Osteocyte (in vitro differentiated cells): ENCODE results near the gene PIK3C3. TPM values are rescaled to one million over a fixed set of nuclear protein-coding genes. Genes with fewer than 3 reads are reported as not detected.
A peak's percentile ranks its signal among the peaks of the same experiment; 100 is the strongest.

ENCODE experiments used
- DNase-seq: peaks from one replicate; pipeline ENCODE4 v3.0.0; 2021; ENCODE audit warnings: mixed read lengths; ENCODE audit not compliant: unreplicated experiment; ENCODE audit errors: extremely low spot score
- H3K27ac Mint-ChIP-seq: one replicate; pipeline ENCODE4 v1.8.0; 2021; ENCODE audit warnings: mild to moderate bottlenecking, mixed read lengths; ENCODE audit not compliant: unreplicated experiment
- H3K27me3 Mint-ChIP-seq: one replicate; pipeline ENCODE4 v1.8.0; 2021; ENCODE audit warnings: mixed read lengths; ENCODE audit not compliant: unreplicated experiment
- H3K36me3 Mint-ChIP-seq: one replicate; pipeline ENCODE4 v1.8.0; 2021; ENCODE audit warnings: mixed read lengths; ENCODE audit not compliant: unreplicated experiment
- H3K4me1 Mint-ChIP-seq: one replicate; pipeline ENCODE4 v1.8.0; 2021; ENCODE audit warnings: mixed read lengths; ENCODE audit not compliant: unreplicated experiment
- H3K4me3 Mint-ChIP-seq: one replicate; pipeline ENCODE4 v1.8.0; 2021; ENCODE audit warnings: mild to moderate bottlenecking, moderate library complexity, mixed read lengths; ENCODE audit not compliant: unreplicated experiment
- H3K9me3 Mint-ChIP-seq: one replicate; pipeline ENCODE4 v1.8.0; 2021; ENCODE audit warnings: mixed read lengths; ENCODE audit not compliant: unreplicated experiment
- long read RNA-seq: library from polyadenylated mRNA; unstranded; transcript quantifications from one replicate; pipeline ENCODE4 v2.0.0, GENCODE V29; 2021
- total RNA-seq: library from RNA; stranded (reverse); gene quantifications from 2 replicates; pipeline ENCODE4 v1.2.1, GENCODE V29; 2021
- TF ChIP-seq, protein P1 (sequence below): fragments of 200-600 bp; sonication (generic); IDR thresholded peaks from 2 replicates; pipeline ENCODE4 v1.5.0; 2021; ENCODE audit warnings: antibody characterized with exemption, mild to moderate bottlenecking, moderate library complexity

The PIK3C3 gene
- total RNA-seq = 66.4 and 75.1 TPM in 2 replicates
- long read RNA-seq, full-length matches to known transcripts = 142 of 277 reads
- long read RNA-seq, partial matches to known transcripts = 104 of 277 reads
- long read RNA-seq, other reads (novel, unspliced or antisense) = 31 of 277 reads

DNA sequence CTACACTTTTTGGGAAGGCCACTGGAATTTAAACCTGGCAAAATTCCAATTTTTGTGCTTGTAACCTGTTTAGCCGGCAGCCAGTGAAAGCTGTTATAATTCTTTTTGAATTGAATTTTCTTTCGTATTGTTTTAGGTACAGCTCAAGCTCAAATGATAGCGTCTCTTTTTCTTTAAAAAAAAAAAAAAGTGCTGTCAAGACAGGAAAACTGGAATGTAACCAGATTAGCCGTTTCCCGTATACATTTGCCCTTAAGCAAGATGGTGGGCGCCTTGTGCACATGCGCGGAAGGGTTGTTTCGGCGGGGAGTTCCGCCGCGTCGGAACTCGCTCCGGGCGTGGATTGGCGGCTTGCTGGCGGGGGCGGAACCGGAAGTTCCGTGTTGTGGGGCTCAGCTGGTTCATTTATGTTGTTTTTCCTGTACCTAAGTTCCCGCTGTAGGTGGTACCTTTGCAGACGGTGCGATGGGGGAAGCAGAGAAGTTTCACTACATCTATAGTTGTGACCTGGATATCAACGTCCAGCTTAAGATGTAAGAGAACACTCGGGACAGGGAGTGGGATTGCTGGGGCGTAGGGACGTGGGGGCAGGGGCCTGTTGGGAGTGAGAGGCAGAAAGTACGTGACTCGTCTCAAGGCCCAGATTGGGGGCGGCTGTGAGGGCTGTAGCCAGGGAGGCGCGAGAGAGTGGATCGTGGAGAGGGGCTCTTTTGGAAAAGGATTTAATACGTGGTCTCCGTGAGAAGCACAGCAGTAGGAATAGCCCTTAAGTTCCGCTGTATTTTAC lies at the start of gene PIK3C3:
TSS of gene PIK3C3 (plus strand) at position 408 of the 787 bp plus-strand sequence. CDS start at position 466, 58 bp downstream.
- peaks cover 6% of the 10 kb centered on the region for H3K27me3 Mint-ChIP-seq
- H3K4me1 Mint-ChIP-seq = peaks cover 24% of the 10 kb centered on the region
- TF ChIP-seq, protein P1, sequence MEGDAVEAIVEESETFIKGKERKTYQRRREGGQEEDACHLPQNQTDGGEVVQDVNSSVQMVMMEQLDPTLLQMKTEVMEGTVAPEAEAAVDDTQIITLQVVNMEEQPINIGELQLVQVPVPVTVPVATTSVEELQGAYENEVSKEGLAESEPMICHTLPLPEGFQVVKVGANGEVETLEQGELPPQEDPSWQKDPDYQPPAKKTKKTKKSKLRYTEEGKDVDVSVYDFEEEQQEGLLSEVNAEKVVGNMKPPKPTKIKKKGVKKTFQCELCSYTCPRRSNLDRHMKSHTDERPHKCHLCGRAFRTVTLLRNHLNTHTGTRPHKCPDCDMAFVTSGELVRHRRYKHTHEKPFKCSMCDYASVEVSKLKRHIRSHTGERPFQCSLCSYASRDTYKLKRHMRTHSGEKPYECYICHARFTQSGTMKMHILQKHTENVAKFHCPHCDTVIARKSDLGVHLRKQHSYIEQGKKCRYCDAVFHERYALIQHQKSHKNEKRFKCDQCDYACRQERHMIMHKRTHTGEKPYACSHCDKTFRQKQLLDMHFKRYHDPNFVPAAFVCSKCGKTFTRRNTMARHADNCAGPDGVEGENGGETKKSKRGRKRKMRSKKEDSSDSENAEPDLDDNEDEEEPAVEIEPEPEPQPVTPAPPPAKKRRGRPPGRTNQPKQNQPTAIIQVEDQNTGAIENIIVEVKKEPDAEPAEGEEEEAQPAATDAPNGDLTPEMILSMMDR = no peak
- H3K9me3 Mint-ChIP-seq = no peaks in the 10 kb centered on the region
- peak within 1 kb of the TSS; percentile 99 for H3K4me3 Mint-ChIP-seq
- peak within 1 kb of the TSS; percentile 99 for H3K27ac Mint-ChIP-seq
- peak; percentile 98 for DNase-seq
- H3K36me3 Mint-ChIP-seq = peaks cover 12% of the 10 kb centered on the region

DNA sequence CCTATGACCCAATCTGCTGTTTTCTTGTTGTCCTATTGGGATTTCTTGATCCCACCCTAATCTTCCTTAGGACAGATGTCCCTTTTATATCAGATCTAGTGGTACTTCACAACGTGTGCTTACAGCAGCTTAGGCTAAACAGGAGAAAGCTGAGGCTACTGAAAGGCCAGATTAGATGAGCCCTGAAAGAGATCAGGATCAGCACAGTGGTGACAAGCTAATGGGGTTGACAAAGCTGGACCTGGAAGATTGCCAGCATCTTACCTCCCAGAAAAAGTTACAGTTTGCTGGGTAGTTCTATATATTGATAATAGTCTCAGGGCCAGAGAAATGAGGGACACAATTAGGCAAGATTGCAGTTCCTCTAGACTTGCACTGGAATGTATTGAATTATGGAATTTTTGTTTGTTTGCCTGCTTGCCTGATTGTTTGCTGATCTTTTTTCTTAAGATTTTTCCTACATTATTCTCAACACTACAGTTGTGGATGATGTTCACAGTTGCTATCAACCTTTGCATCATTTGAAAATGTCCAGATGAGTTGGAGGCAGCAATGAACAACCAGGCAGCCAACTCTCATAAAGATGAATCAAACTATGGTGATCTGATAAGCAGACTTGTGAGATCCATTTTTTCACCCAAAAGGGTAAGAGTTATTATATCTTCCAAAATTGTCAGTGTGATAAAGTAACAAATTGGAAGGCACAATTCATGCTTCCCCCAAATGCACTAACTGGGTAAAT lies 49.1 kb upstream of the PIK3C3 start:
- peak overlapping the region; percentile 69 for H3K4me3 Mint-ChIP-seq
- TF ChIP-seq, protein P1 = no peak
- no peak overlapping the region for H3K27ac Mint-ChIP-seq
- H3K9me3 Mint-ChIP-seq = no peaks in the 10 kb centered on the region
- no peaks in the 10 kb centered on the region for H3K36me3 Mint-ChIP-seq
- DNase-seq = no peak
- H3K4me1 Mint-ChIP-seq = peaks cover 4% of the 10 kb centered on the region
- peaks cover 2% of the 10 kb centered on the region for H3K27me3 Mint-ChIP-seq

DNA sequence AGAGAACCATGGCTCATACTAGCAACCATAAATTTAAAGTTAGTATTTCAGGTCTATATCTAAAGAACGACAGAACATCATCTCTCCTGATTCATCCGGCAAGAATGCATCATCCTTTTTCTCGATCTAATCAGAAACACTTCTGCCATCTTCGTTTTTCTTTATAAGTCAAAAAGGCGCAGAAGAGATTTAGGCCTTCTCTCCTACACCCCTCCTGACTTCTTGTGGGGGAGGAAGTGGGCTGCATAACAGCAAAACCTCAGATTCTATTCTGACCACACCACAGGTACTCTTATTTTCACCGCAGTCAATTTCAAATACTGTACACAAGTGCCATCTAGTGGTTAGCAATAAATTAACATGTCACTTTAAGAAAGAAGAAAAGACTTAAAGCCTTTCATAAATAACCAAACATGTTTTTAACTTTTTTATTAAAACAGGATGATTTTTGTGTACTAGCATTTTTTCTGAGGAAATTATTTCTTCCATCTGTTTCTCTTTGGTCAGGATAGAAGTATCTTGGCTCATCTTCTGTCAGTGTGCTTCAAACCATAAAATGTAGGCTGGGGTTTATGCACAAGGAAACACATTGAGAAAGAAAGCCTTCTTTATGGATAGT lies 48.4 kb upstream of the PIK3C3 start:
- TF ChIP-seq, protein P1 = peak; percentile 75
- no peaks in the 10 kb centered on the region for H3K36me3 Mint-ChIP-seq
- peaks cover 4% of the 10 kb centered on the region for H3K4me1 Mint-ChIP-seq
- peaks cover 2% of the 10 kb centered on the region for H3K27me3 Mint-ChIP-seq
- H3K27ac Mint-ChIP-seq = no peak overlapping the region
- peak overlapping the region; percentile 69 for H3K4me3 Mint-ChIP-seq
- no peaks in the 10 kb centered on the region for H3K9me3 Mint-ChIP-seq
- no peak for DNase-seq

GRCh38 chr18:41917181-41917580 lies 37.9 kb upstream of the PIK3C3 start:
- TF ChIP-seq, protein P1 = no peak
- Mint-ChIP-seq H3K4me1 (no peaks in the 10 kb centered on the region), H3K36me3 (no peaks in the 10 kb centered on the region), H3K4me3 (no peak overlapping the region), H3K27me3 (peaks cover 6% of the 10 kb centered on the region), H3K27ac (no peak overlapping the region), H3K9me3 (no peaks in the 10 kb centered on the region)
- no peak for DNase-seq
